GM21576 (cell line): Measurements from ENCODE around the gene IST1.

Experiments
- ATAC-seq: cut with Tn5 transposase; IDR thresholded peaks from one replicate; pipeline ENCODE4 v1.9.1; 2021; ENCODE audit warnings: mild to moderate bottlenecking, moderate library complexity; ENCODE audit not compliant: unreplicated experiment

IST1 gene

GRCh38 chr16:71961066-71962039 lies 66.0 kb downstream of the IST1 start:
- peak; percentile 77 for ATAC-seq

GRCh38 chr16:71963125-71963875 lies 68.0 kb downstream of the IST1 start:
- no peak for ATAC-seq

GRCh38 chr16:71965223-71965622 lies 69.9 kb downstream of the IST1 start:
- no peak for ATAC-seq

GRCh38 chr16:71966932-71967331 lies 71.6 kb downstream of the IST1 start:
- ATAC-seq: no peak

GRCh38 chr16:71969353-71969752 lies 74.0 kb downstream of the IST1 start:
- ATAC-seq: no peak

- ATAC-seq: no peak
Measured at GRCh38 chr16:71971571-71971970, 76.2 kb downstream of the IST1 start.

- no peak for ATAC-seq
Measured at GRCh38 chr16:71972356-71972755, 77.0 kb downstream of the IST1 start.

- no peak for ATAC-seq
Measured at GRCh38 chr16:71973001-71973400, 77.7 kb downstream of the IST1 start.

GRCh38 chr16:71974068-71974818 lies 78.9 kb downstream of the IST1 start:
- ATAC-seq: no peak
